MM.1S (cell line): ENCODE data around the gene CSKMT.

Source experiments
- EZH2 ChIP-seq: fragments of 300-600 bp; sonication (generic); optimal IDR thresholded peaks from 2 replicates; pipeline ENCODE3; 2017; ENCODE audit warnings: low read depth, mild to moderate bottlenecking, antibody characterized with exemption, low read length, mixed read lengths
- EZH2phosphoT487 ChIP-seq: fragments of 300-600 bp; sonication (generic); IDR thresholded peaks from 2 replicates; pipeline ENCODE4 v1.6.1; 2018; ENCODE audit warnings: antibody characterized with exemption, low read length
- TF ChIP-seq, protein P1 (sequence below): fragments of 300-600 bp; sonication (generic); IDR thresholded peaks from 2 replicates; pipeline ENCODE4 v1.5.1; 2016; ENCODE audit warnings: antibody characterized with exemption, low read length, mixed read lengths

DNA sequence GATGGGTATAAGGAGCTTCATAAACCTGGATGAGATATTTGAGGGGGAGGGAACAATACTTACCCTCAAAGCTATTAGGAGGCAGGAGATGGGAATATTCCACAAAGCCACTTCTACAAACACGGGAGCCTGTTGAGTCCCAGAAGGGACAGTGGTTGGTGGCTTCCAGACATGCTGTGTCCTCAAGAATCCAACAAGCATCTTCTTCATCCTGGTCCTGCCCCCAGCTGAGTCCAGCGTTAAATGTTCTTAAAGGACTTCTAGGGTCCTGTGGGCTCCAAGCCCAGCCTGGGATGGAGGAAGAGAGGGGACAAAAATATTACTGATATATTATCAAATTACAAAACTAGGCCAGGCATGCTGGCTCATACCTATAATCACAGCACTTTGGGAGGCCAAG lies 2.3 kb downstream of the CSKMT start:
- TF ChIP-seq, protein P1, sequence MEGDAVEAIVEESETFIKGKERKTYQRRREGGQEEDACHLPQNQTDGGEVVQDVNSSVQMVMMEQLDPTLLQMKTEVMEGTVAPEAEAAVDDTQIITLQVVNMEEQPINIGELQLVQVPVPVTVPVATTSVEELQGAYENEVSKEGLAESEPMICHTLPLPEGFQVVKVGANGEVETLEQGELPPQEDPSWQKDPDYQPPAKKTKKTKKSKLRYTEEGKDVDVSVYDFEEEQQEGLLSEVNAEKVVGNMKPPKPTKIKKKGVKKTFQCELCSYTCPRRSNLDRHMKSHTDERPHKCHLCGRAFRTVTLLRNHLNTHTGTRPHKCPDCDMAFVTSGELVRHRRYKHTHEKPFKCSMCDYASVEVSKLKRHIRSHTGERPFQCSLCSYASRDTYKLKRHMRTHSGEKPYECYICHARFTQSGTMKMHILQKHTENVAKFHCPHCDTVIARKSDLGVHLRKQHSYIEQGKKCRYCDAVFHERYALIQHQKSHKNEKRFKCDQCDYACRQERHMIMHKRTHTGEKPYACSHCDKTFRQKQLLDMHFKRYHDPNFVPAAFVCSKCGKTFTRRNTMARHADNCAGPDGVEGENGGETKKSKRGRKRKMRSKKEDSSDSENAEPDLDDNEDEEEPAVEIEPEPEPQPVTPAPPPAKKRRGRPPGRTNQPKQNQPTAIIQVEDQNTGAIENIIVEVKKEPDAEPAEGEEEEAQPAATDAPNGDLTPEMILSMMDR, result no peak
- TF ChIP-seq EZH2 (no peak), EZH2phosphoT487 (no peak)
